Astrocyte of the spinal cord (primary cell): ENCODE data around the gene ONECUT3.

Experiments
- DNase-seq: peaks from one replicate; pipeline ENCODE4 v3.0.0; 2011; ENCODE audit warnings: low read depth, low spot score
- H3K4me3 ChIP-seq: 2 replicates; pipeline ENCODE4 v1.5.1; 2011; ENCODE audit warnings: low read depth, mild to moderate bottlenecking, low read length, moderate library complexity
- in situ Hi-C: cut with HindIII; loops from 2 replicates; pipeline ENCODE4 v1.10.0; 2017; ENCODE audit warnings: low sequenced_read_pairs
- TF ChIP-seq, protein P1 (sequence below): IDR thresholded peaks from 2 replicates; pipeline ENCODE4 v1.5.1; 2012; ENCODE audit warnings: low read depth, mild to moderate bottlenecking, low read length, inconsistent platforms

The ONECUT3 gene

DNA sequence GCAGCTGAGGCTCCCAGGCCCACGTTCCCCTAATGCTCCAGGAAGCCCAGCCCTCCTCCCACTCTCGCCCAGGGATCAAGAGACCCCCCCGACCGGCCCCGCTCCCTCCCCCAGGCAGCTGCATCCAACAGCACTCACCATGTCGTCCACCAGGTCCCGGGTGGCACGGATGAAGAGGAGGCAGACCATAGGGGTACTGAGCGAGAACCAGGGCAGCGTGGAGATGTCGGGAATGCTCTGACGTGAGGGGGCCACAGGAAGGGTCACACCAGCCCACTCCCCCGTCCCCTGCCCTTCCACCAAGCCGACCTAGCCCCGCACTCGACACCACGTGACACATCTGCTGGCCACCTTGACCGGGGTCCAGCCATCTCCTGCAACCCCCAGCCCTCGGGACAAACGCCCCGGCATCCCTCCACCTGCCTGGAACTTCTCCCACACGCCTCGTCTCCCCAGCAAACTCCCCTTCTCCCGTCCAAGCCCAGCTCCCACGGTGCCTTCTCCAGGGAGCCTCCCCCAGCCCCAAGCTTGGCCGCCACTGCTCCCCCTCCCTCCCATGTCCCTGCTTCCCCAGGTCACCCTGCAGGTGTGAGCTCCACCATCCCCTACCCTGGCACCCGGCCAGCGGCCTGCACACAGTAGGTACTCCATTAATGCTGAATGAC is 53.9 kb downstream of the ONECUT3 start:
- TF ChIP-seq, protein P1, sequence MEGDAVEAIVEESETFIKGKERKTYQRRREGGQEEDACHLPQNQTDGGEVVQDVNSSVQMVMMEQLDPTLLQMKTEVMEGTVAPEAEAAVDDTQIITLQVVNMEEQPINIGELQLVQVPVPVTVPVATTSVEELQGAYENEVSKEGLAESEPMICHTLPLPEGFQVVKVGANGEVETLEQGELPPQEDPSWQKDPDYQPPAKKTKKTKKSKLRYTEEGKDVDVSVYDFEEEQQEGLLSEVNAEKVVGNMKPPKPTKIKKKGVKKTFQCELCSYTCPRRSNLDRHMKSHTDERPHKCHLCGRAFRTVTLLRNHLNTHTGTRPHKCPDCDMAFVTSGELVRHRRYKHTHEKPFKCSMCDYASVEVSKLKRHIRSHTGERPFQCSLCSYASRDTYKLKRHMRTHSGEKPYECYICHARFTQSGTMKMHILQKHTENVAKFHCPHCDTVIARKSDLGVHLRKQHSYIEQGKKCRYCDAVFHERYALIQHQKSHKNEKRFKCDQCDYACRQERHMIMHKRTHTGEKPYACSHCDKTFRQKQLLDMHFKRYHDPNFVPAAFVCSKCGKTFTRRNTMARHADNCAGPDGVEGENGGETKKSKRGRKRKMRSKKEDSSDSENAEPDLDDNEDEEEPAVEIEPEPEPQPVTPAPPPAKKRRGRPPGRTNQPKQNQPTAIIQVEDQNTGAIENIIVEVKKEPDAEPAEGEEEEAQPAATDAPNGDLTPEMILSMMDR, result no peak
- in situ Hi-C loops, result no loop called here

DNA sequence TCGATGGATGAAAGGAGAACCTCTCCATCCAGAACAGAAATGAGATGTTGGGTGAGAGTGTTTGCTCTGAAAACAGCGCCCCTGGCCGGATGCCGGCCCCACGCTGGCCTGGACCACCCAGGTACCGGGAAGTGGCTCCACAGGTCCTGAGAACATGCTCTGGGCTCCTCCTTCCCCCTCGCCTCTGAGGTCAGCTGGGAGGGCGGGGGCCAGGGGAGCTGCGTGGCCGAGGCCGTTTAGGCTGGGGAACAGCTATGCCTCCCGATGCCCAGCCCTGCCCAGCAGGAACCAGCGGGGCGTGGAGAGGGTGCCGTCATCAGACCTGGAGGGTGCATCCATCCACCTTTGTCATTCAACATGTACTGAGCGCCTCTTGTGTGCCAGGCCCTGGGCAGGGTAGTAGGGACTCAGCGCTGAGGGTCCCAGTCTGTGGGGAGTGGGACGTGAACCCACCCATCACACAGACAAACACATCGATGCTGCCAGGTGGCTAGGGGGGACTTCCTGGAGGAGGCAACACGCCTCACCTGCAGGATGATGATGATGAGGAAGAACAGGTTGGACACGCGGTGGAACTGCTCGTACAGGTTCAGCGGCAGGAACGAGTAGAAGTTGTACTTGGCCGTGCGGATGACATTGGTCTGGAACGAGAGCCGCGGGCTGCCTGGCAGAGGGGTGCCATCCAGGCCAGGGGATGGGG is 54.5 kb downstream of the ONECUT3 start:
- TF ChIP-seq, protein P1, result no peak
- no peak for DNase-seq
- in situ Hi-C loops, result no loop called here
- no peak overlapping the region for H3K4me3 ChIP-seq

More for the DNA sequence above, 53.9 kb downstream of the ONECUT3 start:
- DNase-seq, result no peak
- no peak overlapping the region for H3K4me3 ChIP-seq

DNA sequence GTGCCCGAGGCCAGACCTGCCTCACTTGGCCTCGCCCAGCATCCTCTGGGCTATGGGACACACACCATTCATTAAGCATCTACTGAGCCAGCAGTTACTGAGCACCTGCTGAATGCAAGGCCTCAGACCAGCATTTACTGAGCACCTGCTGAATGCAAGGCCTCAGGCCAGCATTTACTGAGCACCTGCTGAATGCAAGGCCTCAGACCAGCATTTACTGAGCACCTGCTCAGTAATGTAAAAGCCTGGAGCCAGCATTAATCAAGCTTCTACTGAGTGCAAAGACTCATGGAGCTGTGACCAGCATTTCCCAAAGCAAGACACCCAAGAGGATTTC is 55.1 kb downstream of the ONECUT3 start:
- TF ChIP-seq, protein P1, result no peak
- no peak overlapping the region for H3K4me3 ChIP-seq
- in situ Hi-C loops, result no loop called here
- DNase-seq, result no peak

DNA sequence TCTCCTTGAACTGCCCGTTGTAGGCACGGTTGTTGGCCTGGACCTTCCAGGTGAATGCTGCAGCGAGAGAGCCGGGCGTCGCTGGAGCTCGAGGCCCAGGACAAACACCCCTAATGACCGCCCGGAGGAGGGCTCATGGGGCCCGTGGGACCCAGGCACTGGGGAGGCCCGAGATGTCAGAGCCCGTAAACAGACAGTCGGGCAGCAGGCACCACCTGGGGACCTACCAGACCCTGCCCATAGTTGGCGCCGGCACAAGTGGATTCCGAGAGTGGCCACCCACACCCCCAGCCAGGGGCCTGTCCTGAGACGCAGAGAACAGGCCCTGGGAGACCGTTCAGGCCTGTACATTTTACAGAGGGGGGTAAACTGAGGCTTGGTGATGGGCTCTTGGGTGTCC is 56.4 kb downstream of the ONECUT3 start:
- TF ChIP-seq, protein P1, result no peak
- no peak for DNase-seq
- no peak overlapping the region for H3K4me3 ChIP-seq
- in situ Hi-C loops, result no loop called here

DNA sequence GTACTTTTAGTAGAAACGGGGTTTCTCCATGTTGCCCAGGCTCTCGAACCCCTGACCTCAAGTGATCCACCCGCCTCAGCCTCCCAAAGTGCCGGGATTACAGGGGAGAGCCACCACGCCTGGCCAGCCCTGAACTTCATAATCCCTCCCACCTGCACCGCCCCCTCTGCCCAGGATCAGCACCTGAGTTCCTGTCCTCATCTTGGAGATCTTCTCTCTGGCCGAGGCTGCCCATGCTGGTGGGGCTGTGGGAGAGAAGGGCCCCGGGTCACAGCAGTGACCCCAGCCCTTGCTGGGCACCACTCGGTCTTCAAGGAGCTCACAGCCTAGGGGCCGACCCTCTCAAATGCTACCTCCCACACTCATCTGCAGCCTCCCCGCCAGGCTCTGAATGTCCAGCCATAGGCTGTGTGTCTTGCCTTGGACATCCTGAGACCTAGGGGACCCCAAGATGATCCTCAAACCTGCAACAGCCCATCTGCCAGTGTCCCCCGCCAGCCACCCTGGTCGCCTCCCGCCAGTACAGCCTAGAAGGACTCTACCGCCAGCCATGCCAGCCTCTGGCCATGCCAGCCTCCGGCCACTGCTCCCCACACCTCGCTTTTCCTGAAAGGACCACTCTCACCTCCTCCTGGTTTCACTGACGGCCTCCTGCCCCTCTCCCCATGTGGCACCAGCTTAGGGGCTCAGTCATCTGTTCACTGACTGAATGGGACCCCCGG is 57.3 kb downstream of the ONECUT3 start:
- TF ChIP-seq, protein P1, result no peak
- H3K4me3 ChIP-seq, result no peak overlapping the region
- in situ Hi-C loops, result no loop called here

DNA sequence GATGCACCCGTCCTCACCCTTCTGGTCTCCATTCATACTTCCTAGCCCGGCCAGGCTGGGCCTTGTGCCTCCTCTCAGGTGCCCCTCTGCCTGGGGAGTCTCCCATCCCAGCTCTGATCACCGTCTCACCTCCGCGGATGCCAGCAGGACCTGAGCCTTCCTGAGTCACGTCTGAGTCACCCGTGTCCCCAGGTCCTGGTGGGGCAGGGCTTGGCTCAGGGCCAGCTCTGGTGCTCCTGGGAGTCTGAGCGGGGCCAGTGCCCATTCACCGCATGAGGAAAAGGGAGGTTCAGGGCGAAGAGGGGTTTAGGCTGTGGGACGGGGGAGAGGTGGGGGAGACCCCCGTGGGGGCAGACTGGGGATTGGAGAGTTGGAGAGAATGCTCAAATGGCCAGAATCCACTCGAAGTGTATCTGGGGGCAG is 58.2 kb downstream of the ONECUT3 start:
- TF ChIP-seq, protein P1, result no peak
- in situ Hi-C loops, result no loop called here
- DNase-seq, result peak; percentile 50
- H3K4me3 ChIP-seq, result peak overlapping the region; percentile 57

More for the DNA sequence above, 57.3 kb downstream of the ONECUT3 start:
- no peak for DNase-seq
